Gastrocnemius medialis (tissue), 4 donors: ENCODE results near the gene GNG7. TPM values are rescaled to one million over a fixed set of nuclear protein-coding genes. Genes with fewer than 3 reads are reported as not detected.
"Not testable (repeated sequence)": the region's sequence is repeated elsewhere in the genome, so short reads cannot be mapped to it uniquely, and the experiment has no call there.

Experiments
- ATAC-seq, 2 donors: fragments of 150-250 bp; one replicate each; pipeline ENCODE4 v1.9.1; 2016
- DNase-seq, 2 donors: peaks; one replicate each; pipeline ENCODE4 v3.0.0-alpha.2; 2019
- H3K27ac ChIP-seq, 4 donors: fragments of 200-600 bp; sonication (generic); 1 replicate in 1 of 4; 2 replicates in 3 of 4; pipeline ENCODE4 v1.5.1; 2016 to 2018; ENCODE audit warnings: mild to moderate bottlenecking in 2 of 4, moderate library complexity in 1 of 4
- H3K27me3 ChIP-seq, 3 donors: fragments of 200-600 bp; sonication (generic) in 2 of 3; 1 replicate in 1 of 3; 2 replicates in 2 of 3; pipeline versions ENCODE4 v1.5.1 to v1.6.0; 2016 to 2019; ENCODE audit warnings: mild to moderate bottlenecking in 1 of 3, moderate library complexity in 1 of 3
- H3K36me3 ChIP-seq, 2 donors: fragments of 200-600 bp; sonication (generic) in 1 of 2; one replicate each; pipeline ENCODE4 v1.5.1; 2017 to 2018
- H3K4me1 ChIP-seq, 2 donors: fragments of 200-600 bp; sonication (generic) in 1 of 2; one replicate each; pipeline ENCODE4 v1.5.1; 2016 to 2017; ENCODE audit warnings: mild to moderate bottlenecking in 2 of 2
- H3K4me3 ChIP-seq, 4 donors: fragments of 200-600 bp; sonication (generic) in 3 of 4; 1 replicate in 1 of 4; 2 replicates in 3 of 4; pipeline ENCODE4 v1.5.1; 2016 to 2019; ENCODE audit warnings: mild to moderate bottlenecking in 2 of 4
- H3K9me3 ChIP-seq, 3 donors: fragments of 200-600 bp; sonication (generic) in 2 of 3; 1 replicate in 1 of 3; 2 replicates in 2 of 3; pipeline ENCODE4 v1.5.1; 2016 to 2019
- CTCF ChIP-seq, 5 experiments: fragments of 450-650 bp in 3 of 5; fragments of 200-600 bp in 2 of 5; sonication (generic) in 2 of 5; IDR thresholded peaks in 4 of 5; conservative IDR thresholded peaks in 1 of 5; 1 replicate in 4 of 5; 2 replicates in 1 of 5; pipeline ENCODE4 v1.5.1; 2016 to 2019; ENCODE audit warnings: antibody characterized with exemption in 5 of 5, mild to moderate bottlenecking in 3 of 5, moderate library complexity in 3 of 5
- POLR2A ChIP-seq, 2 donors: fragments of 450-650 bp; IDR thresholded peaks; one replicate each; pipeline ENCODE4 v1.6.1; 2017; ENCODE audit warnings: antibody characterized with exemption in 2 of 2, mild to moderate bottlenecking in 2 of 2, moderate library complexity in 2 of 2
- in situ Hi-C, 4 donors: fragments of 200-750 bp; cut with MboI; loops; one replicate each; pipeline versions ENCODE4 v1.15.0 to v1.8.0; 2017; ENCODE audit warnings: low sequenced_read_pairs in 4 of 4
- intact Hi-C: fragments of 100-400 bp; cut with DNase I; formaldehyde crosslinking; loops from one replicate; pipeline ENCODE4 v1.15.1; 2023; ENCODE audit warnings: low total_unique reads
- total RNA-seq, 4 donors: library from RNA; depleted of rRNA; stranded (reverse); fragments of >200 nt; gene quantifications; one replicate each; pipeline versions ENCODE4 v1.1.0 to v1.2.3, GENCODE V29; 2016

Gene GNG7
- total RNA-seq, 4 donors from 2014 or later, result 0.46 to 1.1 (median 0.62) TPM

- H3K4me1 ChIP-seq, result peaks cover 0 to under 1% of the 10 kb centered on the region in 2 donors
- H3K9me3 ChIP-seq, result no peaks in the 10 kb centered on the region
- no peaks in the 10 kb centered on the region for H3K36me3 ChIP-seq
- intact Hi-C loops (no loop called here), in situ Hi-C loops (no loop called here)
- no peak for ATAC-seq
- H3K27me3 ChIP-seq, result no peaks in the 10 kb centered on the region
- DNase-seq, result no peak
- H3K27ac ChIP-seq, result no peak overlapping the region
- TF ChIP-seq CTCF (IDR thresholded peaks at IDR 0.05 in 4 of 5, conservative IDR thresholded peaks at IDR 0.05 in 1 of 5) (no peak), POLR2A (IDR thresholded peaks at IDR 0.05) (no peak)
- H3K4me3 ChIP-seq, result no peak overlapping the region
These were observed 93.9 kb downstream of the GNG7 start for GRCh38 chr19:2608602-2608922.

- peaks cover 0 to 6% of the 10 kb centered on the region in 2 donors for H3K4me1 ChIP-seq
- intact Hi-C loops, result no loop called here
- no peak for ATAC-seq
These were observed 94.5 kb downstream of the GNG7 start for GRCh38 chr19:2607712-2608601.

DNA sequence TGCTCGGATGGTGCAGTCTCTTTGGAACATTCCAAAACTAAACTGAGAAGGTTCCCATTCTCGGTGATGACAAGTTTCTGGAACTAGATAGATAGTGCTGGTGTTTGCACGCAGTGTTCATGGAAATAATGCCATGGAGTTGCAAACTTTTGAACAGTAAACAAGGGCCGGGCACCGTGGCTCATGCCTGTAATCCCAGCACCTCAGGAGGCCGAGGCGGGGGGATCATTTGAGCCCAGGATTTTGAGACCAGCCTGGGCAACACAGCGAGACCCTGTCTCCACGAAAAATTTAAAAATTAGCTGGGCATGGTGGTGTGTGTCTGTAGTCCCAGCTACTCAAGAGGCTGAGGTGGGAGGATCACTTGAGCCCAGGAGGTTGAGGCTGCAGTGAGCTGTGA lies 95.7 kb downstream of the GNG7 start:
- H3K36me3 ChIP-seq, intact Hi-C loops, ATAC-seq, DNase-seq, H3K9me3 ChIP-seq, H3K27me3 ChIP-seq, H3K27ac ChIP-seq, in situ Hi-C loops, H3K4me3 ChIP-seq: not testable (repeated sequence)
- H3K4me1 ChIP-seq, result peaks cover 0 to 16% of the 10 kb centered on the region in 2 donors

More at GRCh38 chr19:2607712-2608601, 94.5 kb downstream of the GNG7 start:
- H3K36me3 ChIP-seq, result no peaks in the 10 kb centered on the region
- in situ Hi-C loops, result no loop called here
- no peak for DNase-seq
- no peaks in the 10 kb centered on the region for H3K9me3 ChIP-seq
- no peaks in the 10 kb centered on the region for H3K27me3 ChIP-seq
- TF ChIP-seq POLR2A (IDR thresholded peaks at IDR 0.05) (no peak), CTCF (IDR thresholded peaks at IDR 0.05 in 4 of 5, conservative IDR thresholded peaks at IDR 0.05 in 1 of 5) (no peak)
- no peak overlapping the region for H3K4me3 ChIP-seq
- no peak overlapping the region for H3K27ac ChIP-seq

DNA sequence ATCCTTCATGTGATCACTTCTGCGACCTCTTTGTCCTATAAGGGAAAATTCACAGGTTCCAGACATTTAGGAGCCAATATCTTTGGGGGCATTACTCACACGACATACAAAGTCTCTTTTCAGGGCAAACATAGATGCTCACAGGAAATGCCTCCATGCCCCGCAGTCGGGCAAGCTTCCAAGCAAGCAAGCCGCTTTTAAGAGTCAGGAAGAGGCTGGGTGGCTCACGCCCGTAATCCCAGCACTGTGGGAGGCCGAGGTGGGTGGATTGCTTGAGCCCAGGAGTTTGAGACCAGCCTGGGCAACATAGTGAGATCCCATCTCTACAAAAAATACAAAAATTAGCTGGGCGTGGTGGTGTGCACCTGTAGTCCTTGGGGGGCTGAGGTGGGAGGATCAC lies 96.6 kb downstream of the GNG7 start:
- H3K27ac ChIP-seq, DNase-seq, H3K9me3 ChIP-seq, intact Hi-C loops, ATAC-seq, H3K4me3 ChIP-seq, H3K27me3 ChIP-seq, H3K36me3 ChIP-seq, in situ Hi-C loops: not testable (repeated sequence)
- peaks cover 0 to 16% of the 10 kb centered on the region in 2 donors for H3K4me1 ChIP-seq

DNA sequence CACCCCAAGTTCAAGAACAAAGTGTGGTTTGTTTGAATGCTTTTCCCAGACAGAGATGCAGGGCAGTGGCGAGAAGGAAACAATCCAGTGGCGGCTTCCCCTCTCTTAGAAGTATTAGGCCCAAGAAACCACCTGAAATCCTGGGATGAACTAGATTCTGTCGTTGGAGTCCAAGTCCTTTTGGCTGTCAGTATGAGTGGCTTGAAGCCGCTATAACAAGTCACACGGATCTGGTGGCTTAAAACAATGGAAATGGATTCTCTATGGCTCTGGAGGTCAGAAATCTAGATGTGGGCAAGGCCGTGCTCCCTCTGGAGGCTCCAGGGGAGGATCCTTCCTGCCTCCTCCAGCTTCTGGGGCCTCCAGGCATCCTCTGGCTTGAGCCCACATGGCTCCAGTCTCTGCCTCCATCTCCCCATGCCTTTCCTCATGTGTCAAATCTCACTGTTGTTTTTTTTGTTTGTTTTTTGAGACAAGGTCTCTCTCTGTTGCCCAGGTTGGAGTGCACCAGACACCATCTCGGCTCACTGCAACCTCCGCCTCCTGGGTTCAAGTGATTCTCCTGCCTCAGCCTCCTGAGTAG lies 97.7 kb downstream of the GNG7 start:
- Histone ChIP-seq H3K9me3 (no peaks in the 10 kb centered on the region), H3K4me1 (peaks cover 0 to 16% of the 10 kb centered on the region in 2 donors), H3K4me3 (no peak overlapping the region), H3K27me3 (no peaks in the 10 kb centered on the region), H3K27ac (no peak overlapping the region), H3K36me3 (no peaks in the 10 kb centered on the region)
- in situ Hi-C loops, result no loop called here
- no peak for ATAC-seq
- no peak for DNase-seq
- no peak for TF ChIP-seq POLR2A (IDR thresholded peaks at IDR 0.05)
- no peak for TF ChIP-seq CTCF (IDR thresholded peaks at IDR 0.05 in 4 of 5, conservative IDR thresholded peaks at IDR 0.05 in 1 of 5)
- intact Hi-C loops, result no loop called here
